Activated B cell treated with CpG ODN at 0.5 μM for 24 hours (primary cell): ENCODE data around the gene FGD5. TPM values are rescaled to one million over a fixed set of nuclear protein-coding genes. Genes with fewer than 3 reads are reported as not detected.

Experiments
- ATAC-seq: fragments of 200-7000 bp; cut with Tn5 transposase; one replicate; pipeline ENCODE4 v1.10.0; 2021; ENCODE audit warnings: low read depth, mild to moderate bottlenecking, moderate library complexity
- CTCF ChIA-PET: fragments of 350-600 bp; sonication (Branson Sonifier 250); formaldehyde crosslinking; loops from one replicate; lab custom pipeline; 2021; ENCODE audit warnings: antibody characterized with exemption; lab: Charles Lee
- POLR2A ChIA-PET: fragments of 350-600 bp; sonication (Branson Sonifier 250); formaldehyde crosslinking; loops from one replicate; lab custom pipeline; 2021; ENCODE audit warnings: antibody characterized with exemption; lab: Charles Lee
- DNase-seq: peaks from one replicate; pipeline ENCODE4 v3.0.0; 2022
- H3K27ac Mint-ChIP-seq: one replicate; pipeline ENCODE4 v1.8.0; 2020; ENCODE audit warnings: mixed read lengths
- H3K27me3 Mint-ChIP-seq: one replicate; pipeline ENCODE4 v1.8.0; 2021; ENCODE audit warnings: mixed read lengths
- H3K36me3 Mint-ChIP-seq: one replicate; pipeline ENCODE4 v1.8.0; 2021; ENCODE audit warnings: low read depth, mixed read lengths
- H3K4me1 Mint-ChIP-seq: one replicate; pipeline ENCODE4 v1.8.0; 2021; ENCODE audit warnings: mixed read lengths
- H3K4me3 Mint-ChIP-seq: one replicate; pipeline ENCODE4 v1.8.0; 2020; ENCODE audit warnings: mild to moderate bottlenecking, mixed read lengths
- H3K9me3 Mint-ChIP-seq: one replicate; pipeline ENCODE4 v1.8.0; 2020; ENCODE audit warnings: mixed read lengths
- CTCF ChIP-seq: fragments of 200-600 bp; IDR thresholded peaks from one replicate; pipeline ENCODE4 v1.8.0; 2022; ENCODE audit warnings: antibody characterized with exemption, mild to moderate bottlenecking
- intact Hi-C: fragments of 100-400 bp; cut with micrococcal nuclease; formaldehyde crosslinking; loops from one replicate; pipeline ENCODE4 v1.15.1; 2024
- total RNA-seq: library from RNA; stranded (reverse); gene quantifications from 2 replicates; pipeline ENCODE4 v1.2.3, GENCODE V29; 2022

FGD5 gene
- total RNA-seq, 1 donor from 2014 or later: not detected

GRCh38 chr3:14843321-14843720, 24.6 kb downstream of the FGD5 start:
- Mint-ChIP-seq H3K4me1 (peaks cover 10% of the 10 kb centered on the region), H3K4me3 (no peak overlapping the region), H3K9me3 (no peaks in the 10 kb centered on the region), H3K27ac (no peak overlapping the region), H3K36me3 (no peaks in the 10 kb centered on the region), H3K27me3 (peaks cover 4% of the 10 kb centered on the region)
- ChIA-PET CTCF (no interaction called here), POLR2A (no interaction called here)
- no peak for TF ChIP-seq CTCF
- ATAC-seq: no peak
- intact Hi-C loops: no loop called here
- no peak for DNase-seq

- DNase-seq (no peak), ATAC-seq (no peak)
- CTCF ChIA-PET: no interaction called here
- H3K27me3 Mint-ChIP-seq: peaks cover 2% of the 10 kb centered on the region
- H3K27ac Mint-ChIP-seq: no peak overlapping the region
- no peaks in the 10 kb centered on the region for H3K9me3 Mint-ChIP-seq
- intact Hi-C loops: no loop called here
- no peaks in the 10 kb centered on the region for H3K36me3 Mint-ChIP-seq
- TF ChIP-seq CTCF: no peak
- POLR2A ChIA-PET: no interaction called here
- H3K4me3 Mint-ChIP-seq: no peak overlapping the region
- H3K4me1 Mint-ChIP-seq: peaks cover 13% of the 10 kb centered on the region
Measured at GRCh38 chr3:14844386-14845170, 25.8 kb downstream of the FGD5 start.

- Mint-ChIP-seq H3K36me3 (no peaks in the 10 kb centered on the region), H3K4me1 (peaks cover 13% of the 10 kb centered on the region), H3K27me3 (peaks cover 5% of the 10 kb centered on the region), H3K4me3 (no peak overlapping the region), H3K27ac (no peak overlapping the region), H3K9me3 (no peaks in the 10 kb centered on the region)
- POLR2A ChIA-PET: no interaction called here
- intact Hi-C loops: no loop called here
- CTCF ChIA-PET: no interaction called here
- no peak for ATAC-seq
- no peak for TF ChIP-seq CTCF
- DNase-seq: no peak
Measured at GRCh38 chr3:14845180-14845579, 26.4 kb downstream of the FGD5 start.

- Mint-ChIP-seq H3K27ac (no peak overlapping the region), H3K4me3 (no peak overlapping the region), H3K4me1 (peaks cover 13% of the 10 kb centered on the region), H3K9me3 (no peaks in the 10 kb centered on the region), H3K36me3 (no peaks in the 10 kb centered on the region), H3K27me3 (peaks cover 10% of the 10 kb centered on the region)
- POLR2A ChIA-PET: no interaction called here
- no peak for ATAC-seq
- CTCF ChIA-PET: no interaction called here
- intact Hi-C loops: no loop called here
- no peak for TF ChIP-seq CTCF
- no peak for DNase-seq
Measured at GRCh38 chr3:14845826-14846225, 27.1 kb downstream of the FGD5 start.

- CTCF ChIA-PET: no interaction called here
- peaks cover 13% of the 10 kb centered on the region for H3K27me3 Mint-ChIP-seq
- H3K36me3 Mint-ChIP-seq: no peaks in the 10 kb centered on the region
- ATAC-seq (no peak), DNase-seq (no peak)
- no peak overlapping the region for H3K27ac Mint-ChIP-seq
- no peak overlapping the region for H3K4me3 Mint-ChIP-seq
- TF ChIP-seq CTCF: no peak
- intact Hi-C loops: no loop called here
- peaks cover 13% of the 10 kb centered on the region for H3K4me1 Mint-ChIP-seq
- no peaks in the 10 kb centered on the region for H3K9me3 Mint-ChIP-seq
- POLR2A ChIA-PET: no interaction called here
Measured at GRCh38 chr3:14846226-14846880, 27.6 kb downstream of the FGD5 start.
